Stimulated activated CD8-positive, alpha-beta memory T cell treated with anti-CD3 and anti-CD28 coated beads, Interleukin-7, amount 100 ng/mL, for 48 hours (primary cell): ENCODE data around the gene SETD2.
"Not testable (repeated sequence)": the region's sequence is repeated elsewhere in the genome, so short reads cannot be mapped to it uniquely, and the experiment has no call there.

Source experiments
- DNase-seq, 2 donors: peaks; one replicate each; pipeline ENCODE4 v3.0.0-alpha.2; 2020; ENCODE audit warnings: low read depth in 1 of 2; ENCODE audit errors: extremely low read depth in 1 of 2

SETD2 gene

DNA sequence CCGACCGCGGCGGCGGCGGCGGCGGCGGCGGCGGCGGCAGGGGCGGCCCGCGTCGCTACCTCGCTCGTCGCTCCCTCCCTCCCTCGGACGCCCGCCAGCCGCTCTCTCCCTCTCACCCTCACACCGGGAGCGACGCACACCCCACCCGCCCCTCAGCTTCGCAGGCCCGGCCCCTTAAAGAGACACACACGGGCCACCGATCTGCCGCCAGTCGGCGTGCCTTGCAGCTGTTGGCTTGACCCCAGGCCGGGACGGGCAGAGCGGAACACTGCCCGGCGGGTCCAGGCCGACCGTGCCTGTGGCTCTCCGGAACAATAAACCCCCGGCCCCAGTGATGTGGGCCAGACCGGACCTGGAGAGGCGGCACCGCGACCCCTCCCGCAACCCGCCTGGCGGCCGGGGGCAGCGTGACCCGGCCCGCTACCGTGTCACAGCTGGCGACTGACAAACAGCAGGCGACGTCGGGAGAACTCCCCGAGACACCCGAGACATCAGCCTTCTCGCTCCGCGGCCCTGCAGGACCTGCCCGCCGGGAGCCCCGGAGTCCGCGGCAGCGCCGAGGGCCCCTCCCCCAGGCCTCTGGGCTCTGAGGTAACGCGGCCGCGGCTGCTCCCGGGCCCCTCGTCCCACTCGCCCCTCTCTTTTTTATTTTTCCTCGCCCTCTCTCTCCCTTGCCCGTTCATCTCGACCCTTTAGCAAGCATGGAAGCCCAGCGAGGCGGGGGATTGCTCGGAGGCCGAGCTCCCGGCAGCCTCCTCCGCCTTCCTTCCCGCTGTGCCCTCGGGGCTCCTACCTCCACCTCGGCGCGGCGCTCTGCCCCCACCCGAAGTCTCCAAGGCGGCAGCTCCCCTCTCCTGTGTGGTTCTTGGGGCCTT lies at the start of gene SETD2:
TSS of gene SETD2 (minus strand) at position 107 of the 875 bp plus-strand sequence. CDS start 189 bp downstream, outside the sequence.
- peak; percentile 64 to 83 for DNase-seq

GRCh38 chr3:47210863-47211405 lies 47.0 kb upstream of the SETD2 start:
- no peak for DNase-seq

DNA sequence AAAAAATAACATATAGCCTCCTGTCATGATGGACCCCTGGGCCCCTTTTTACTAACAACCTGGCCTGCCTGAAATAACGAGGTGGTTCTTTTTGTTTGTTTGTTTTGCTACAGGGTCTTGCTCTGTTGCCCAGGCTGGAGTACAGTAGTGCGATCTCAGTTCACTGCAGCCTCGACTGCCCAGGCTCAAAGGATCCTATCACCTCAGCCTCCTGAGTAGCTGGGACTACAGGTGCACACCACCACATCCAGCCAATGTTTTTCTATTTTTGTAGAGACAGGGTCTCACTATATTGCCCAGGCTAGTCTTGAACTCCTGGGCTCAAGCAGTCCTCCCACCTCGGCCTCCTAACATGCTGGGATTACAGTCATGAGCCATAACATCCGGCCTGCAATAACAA lies 42.1 kb upstream of the SETD2 start:
- not testable (repeated sequence) for DNase-seq

GRCh38 chr3:47204875-47205274 lies 41.0 kb upstream of the SETD2 start:
- no peak for DNase-seq

- no peak for DNase-seq
Observed at GRCh38 chr3:47202542-47202941, 38.6 kb upstream of the SETD2 start.

DNA sequence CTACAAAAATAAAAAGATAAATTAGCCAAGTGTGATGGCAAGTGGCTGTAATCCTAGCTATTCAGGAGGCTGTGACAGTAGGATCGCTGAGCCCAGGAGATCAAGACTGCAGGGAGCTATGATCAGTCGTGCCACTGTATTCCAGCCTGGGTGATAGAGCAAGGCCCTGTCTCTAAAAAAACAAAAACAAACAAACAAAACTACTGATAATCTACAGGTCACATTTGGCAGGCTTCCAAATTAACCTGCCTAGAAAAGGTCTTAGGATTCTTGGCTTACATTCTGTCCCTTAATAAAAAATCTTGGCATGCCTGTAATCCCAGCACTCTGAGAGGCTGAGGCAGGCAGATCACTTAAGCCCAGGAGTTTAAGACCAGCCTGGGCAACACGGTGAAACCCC lies 33.4 kb upstream of the SETD2 start:
- no peak for DNase-seq

DNA sequence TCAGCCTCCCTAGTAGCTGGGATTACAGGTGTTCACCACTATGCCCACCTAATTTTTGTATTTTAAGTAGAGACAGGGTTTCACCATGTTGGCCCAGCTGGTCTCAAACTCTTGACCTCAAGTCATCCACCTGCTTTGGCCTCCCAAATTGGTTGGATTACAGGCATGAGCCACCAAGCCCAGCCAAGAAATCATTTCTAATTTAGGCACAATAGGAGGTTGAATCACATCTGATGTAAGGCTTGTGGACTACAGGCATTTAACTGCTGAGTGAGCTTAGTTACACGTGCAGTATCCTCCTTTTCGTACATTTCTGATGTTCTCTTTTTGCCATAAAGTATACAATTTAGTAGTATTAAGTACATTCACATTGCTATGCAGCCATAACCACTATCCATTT lies 31.1 kb upstream of the SETD2 start:
- no peak for DNase-seq

DNA sequence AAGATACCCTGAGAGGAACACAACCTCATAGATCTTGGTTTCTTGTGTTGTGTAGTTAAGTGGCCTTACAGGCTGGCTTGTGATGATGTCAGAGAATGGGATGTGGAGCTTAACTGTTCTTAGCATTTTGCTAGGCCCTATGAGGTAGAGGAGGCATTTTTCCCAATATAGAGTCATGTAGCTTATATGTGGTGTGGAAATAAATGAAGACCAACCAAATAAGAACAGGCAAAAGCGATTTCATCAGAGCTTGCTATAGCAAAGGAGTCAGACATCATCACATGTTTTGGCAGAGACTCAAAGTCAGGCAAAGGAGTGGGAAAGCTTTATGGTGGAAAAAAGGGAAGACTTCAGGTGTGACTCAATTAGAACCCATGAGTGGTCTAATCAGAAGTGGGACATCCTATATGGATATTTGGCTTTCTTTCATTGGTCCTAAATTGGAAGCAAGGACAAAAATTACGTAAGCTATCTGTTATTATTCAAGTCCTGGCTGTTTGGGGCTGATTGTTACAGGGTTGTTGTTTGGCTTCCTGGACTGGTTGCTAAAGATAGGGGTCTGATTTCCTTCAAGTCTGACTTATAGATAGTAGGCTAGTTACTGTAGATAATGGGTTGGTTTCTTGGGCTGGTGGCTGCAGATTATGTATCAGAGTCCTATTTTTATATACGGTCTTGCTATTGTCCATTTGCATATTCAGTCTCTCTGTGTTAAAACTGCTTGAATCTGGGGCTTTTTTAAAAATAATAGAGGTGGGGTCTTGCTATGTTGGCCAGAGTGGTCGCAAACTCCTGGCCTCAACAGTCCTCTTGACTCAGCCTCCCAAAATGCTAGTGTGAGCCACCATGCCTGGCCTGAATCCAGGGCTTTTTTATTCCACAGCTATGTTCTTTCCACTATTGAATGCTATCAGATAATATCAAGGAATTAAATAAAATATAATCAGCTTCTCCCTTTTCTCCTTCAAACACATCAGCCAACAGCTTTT lies 30.3 kb upstream of the SETD2 start:
- DNase-seq = no peak

- DNase-seq = no peak
Observed at GRCh38 chr3:47186285-47186684, 22.4 kb upstream of the SETD2 start.

GRCh38 chr3:47181685-47182084 lies 17.8 kb upstream of the SETD2 start:
- DNase-seq = not testable (repeated sequence)

DNA sequence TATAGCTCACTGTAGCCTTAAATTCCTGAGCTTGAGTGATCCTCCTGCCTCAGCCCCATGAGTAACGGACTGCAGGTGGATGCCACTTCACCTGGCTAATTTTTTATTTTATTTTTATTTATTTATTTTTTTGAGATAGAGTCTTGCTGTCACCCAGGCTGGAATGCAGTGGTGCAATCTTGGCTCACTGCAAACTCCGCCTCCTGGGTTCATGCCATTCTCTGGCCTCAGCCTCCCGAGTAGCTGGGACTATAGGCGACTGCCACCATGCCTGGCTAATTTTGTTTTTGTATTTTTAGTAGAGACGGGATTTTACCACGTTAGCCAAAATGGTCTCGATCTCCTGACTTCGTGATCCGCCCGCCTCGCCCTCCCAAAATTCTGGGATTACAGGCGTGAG lies 16.1 kb upstream of the SETD2 start:
- DNase-seq = not testable (repeated sequence)

- no peak for DNase-seq
Observed at GRCh38 chr3:47176582-47176981, 12.7 kb upstream of the SETD2 start.

GRCh38 chr3:47163169-47164006 lies 525 bp downstream of the SETD2 start:
- DNase-seq = peak; percentile 24 to 25

DNA sequence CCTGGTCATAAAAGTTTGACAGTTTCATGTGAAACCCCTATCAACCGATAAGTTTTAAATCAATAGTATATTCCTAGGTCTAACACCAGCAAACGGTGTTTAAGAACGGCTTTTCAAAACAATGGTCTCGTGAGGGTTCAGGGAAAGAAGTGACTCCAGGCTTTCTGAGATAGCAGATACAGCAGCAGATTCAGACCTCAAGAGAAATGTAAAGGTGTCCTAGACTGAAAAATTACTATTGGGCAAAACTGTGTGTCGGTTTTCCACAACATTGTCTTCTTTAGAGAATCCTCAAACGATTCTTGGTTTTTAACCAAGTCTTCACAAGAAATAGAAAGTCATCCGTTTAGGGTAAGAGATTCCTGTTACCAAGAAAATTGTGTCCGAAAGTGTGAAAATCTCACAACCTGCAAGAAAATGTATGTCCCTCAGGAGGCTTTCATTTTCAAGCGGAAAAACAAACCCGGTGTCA lies 1.2 kb downstream of the SETD2 start:
- no peak for DNase-seq

- no peak for DNase-seq
Observed at GRCh38 chr3:47161983-47162696, 1.8 kb downstream of the SETD2 start.

GRCh38 chr3:47159820-47160219 lies 4.1 kb downstream of the SETD2 start:
- no peak for DNase-seq

DNA sequence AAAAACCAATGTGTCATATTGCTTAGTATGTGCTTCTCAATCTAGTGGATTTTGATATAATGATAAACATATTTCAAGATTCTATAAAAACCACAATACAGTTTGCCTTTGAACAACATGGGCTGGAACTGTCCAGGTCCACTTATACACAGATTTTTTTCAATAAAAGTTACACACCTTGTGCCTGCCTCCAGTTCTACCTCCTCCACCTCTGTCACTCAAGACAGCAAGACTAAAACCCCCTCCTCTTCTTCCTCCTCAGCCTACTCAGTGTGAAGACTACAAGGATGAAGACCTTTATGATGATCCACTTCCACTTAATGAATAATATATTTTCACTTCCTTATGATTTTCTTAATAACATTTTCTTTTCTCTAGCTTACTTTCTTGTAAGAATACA lies 5.7 kb downstream of the SETD2 start:
- DNase-seq = no peak

- no peak for DNase-seq
Observed at GRCh38 chr3:47156396-47156795, 7.5 kb downstream of the SETD2 start.

GRCh38 chr3:47152578-47152977 lies 11.3 kb downstream of the SETD2 start:
- DNase-seq = no peak

- no peak for DNase-seq
Observed at GRCh38 chr3:47151836-47152235, 12.1 kb downstream of the SETD2 start.
